ENCODE data around the gene NR5A2.

Gene NR5A2

GRCh38 chr1:200029822-200030152, 2.3 kb downstream of the NR5A2 start:
- Mint-ChIP-seq H3K4me3 (no peak overlapping the region), H3K27me3 (peaks cover 59% of the 10 kb centered on the region), H3K27ac (no peak overlapping the region), H3K4me1 (peaks cover 4% of the 10 kb centered on the region), H3K9me3 (no peaks in the 10 kb centered on the region), H3K36me3 (no peaks in the 10 kb centered on the region)
- DNase-seq: no peak
- CTCF ChIA-PET: no interaction called here

- H3K27ac Mint-ChIP-seq: no peak overlapping the region
- no peaks in the 10 kb centered on the region for H3K36me3 Mint-ChIP-seq
- no peaks in the 10 kb centered on the region for H3K9me3 Mint-ChIP-seq
- CTCF ChIA-PET: no interaction called here
- H3K4me3 Mint-ChIP-seq: no peak overlapping the region
- H3K27me3 Mint-ChIP-seq: peaks cover 51% of the 10 kb centered on the region
- DNase-seq: no peak
- peaks cover 4% of the 10 kb centered on the region for H3K4me1 Mint-ChIP-seq
These were observed 3.3 kb downstream of the NR5A2 start for GRCh38 chr1:200030791-200031190.

GRCh38 chr1:200033511-200034261, 6.2 kb downstream of the NR5A2 start:
- Mint-ChIP-seq H3K36me3 (no peaks in the 10 kb centered on the region), H3K9me3 (no peaks in the 10 kb centered on the region), H3K27me3 (peaks cover 48% of the 10 kb centered on the region), H3K4me1 (peaks cover 3% of the 10 kb centered on the region), H3K4me3 (no peak overlapping the region), H3K27ac (no peak overlapping the region)
- no peak for DNase-seq
- CTCF ChIA-PET: no interaction called here

GRCh38 chr1:200034262-200034557, 6.7 kb downstream of the NR5A2 start:
- Mint-ChIP-seq H3K27ac (no peak overlapping the region), H3K9me3 (no peaks in the 10 kb centered on the region), H3K4me3 (no peak overlapping the region), H3K36me3 (no peaks in the 10 kb centered on the region), H3K4me1 (peaks cover 2% of the 10 kb centered on the region), H3K27me3 (peaks cover 48% of the 10 kb centered on the region)
- DNase-seq: no peak
- CTCF ChIA-PET: no interaction called here

- CTCF ChIA-PET: interaction anchor here (0.6 kb wide), 1 partner anchor 212 kb away, joined by 3 read pairs; no protein-coding TSS in a partner anchor
- Mint-ChIP-seq H3K36me3 (no peaks in the 10 kb centered on the region), H3K27me3 (peaks cover 48% of the 10 kb centered on the region), H3K4me1 (peaks cover 3% of the 10 kb centered on the region), H3K4me3 (no peak overlapping the region), H3K27ac (no peak overlapping the region), H3K9me3 (no peaks in the 10 kb centered on the region)
- no peak for DNase-seq
These were observed 7.4 kb downstream of the NR5A2 start for GRCh38 chr1:200034761-200035396.

GRCh38 chr1:200035397-200035955, 8.0 kb downstream of the NR5A2 start:
- H3K4me1 Mint-ChIP-seq: peaks cover 7% of the 10 kb centered on the region
- no peaks in the 10 kb centered on the region for H3K9me3 Mint-ChIP-seq
- no peak overlapping the region for H3K4me3 Mint-ChIP-seq
- DNase-seq: no peak
- CTCF ChIA-PET: no interaction called here
- peaks cover 48% of the 10 kb centered on the region for H3K27me3 Mint-ChIP-seq
- H3K36me3 Mint-ChIP-seq: no peaks in the 10 kb centered on the region
- no peak overlapping the region for H3K27ac Mint-ChIP-seq

GRCh38 chr1:200035956-200036618, 8.6 kb downstream of the NR5A2 start:
- no peaks in the 10 kb centered on the region for H3K36me3 Mint-ChIP-seq
- peaks cover 48% of the 10 kb centered on the region for H3K27me3 Mint-ChIP-seq
- no peak overlapping the region for H3K4me3 Mint-ChIP-seq
- no peak overlapping the region for H3K27ac Mint-ChIP-seq
- H3K4me1 Mint-ChIP-seq: peaks cover 9% of the 10 kb centered on the region
- CTCF ChIA-PET: no interaction called here
- H3K9me3 Mint-ChIP-seq: no peaks in the 10 kb centered on the region
- DNase-seq: no peak

GRCh38 chr1:200036619-200037270, 9.2 kb downstream of the NR5A2 start:
- Mint-ChIP-seq H3K27ac (no peak overlapping the region), H3K36me3 (no peaks in the 10 kb centered on the region), H3K27me3 (peaks cover 48% of the 10 kb centered on the region), H3K4me1 (peaks cover 9% of the 10 kb centered on the region), H3K4me3 (no peak overlapping the region), H3K9me3 (no peaks in the 10 kb centered on the region)
- CTCF ChIA-PET: no interaction called here
- DNase-seq: no peak

GRCh38 chr1:200037501-200037900, 10.0 kb downstream of the NR5A2 start:
- no peak overlapping the region for H3K4me3 Mint-ChIP-seq
- H3K9me3 Mint-ChIP-seq: no peaks in the 10 kb centered on the region
- CTCF ChIA-PET: no interaction called here
- no peak overlapping the region for H3K27ac Mint-ChIP-seq
- DNase-seq: no peak
- H3K27me3 Mint-ChIP-seq: peaks cover 48% of the 10 kb centered on the region
- H3K36me3 Mint-ChIP-seq: no peaks in the 10 kb centered on the region
- H3K4me1 Mint-ChIP-seq: peaks cover 9% of the 10 kb centered on the region

GRCh38 chr1:200037904-200038303, 10.4 kb downstream of the NR5A2 start:
- CTCF ChIA-PET: no interaction called here
- peaks cover 52% of the 10 kb centered on the region for H3K27me3 Mint-ChIP-seq
- no peak for DNase-seq
- no peak overlapping the region for H3K4me3 Mint-ChIP-seq
- H3K36me3 Mint-ChIP-seq: no peaks in the 10 kb centered on the region
- no peak overlapping the region for H3K27ac Mint-ChIP-seq
- no peaks in the 10 kb centered on the region for H3K9me3 Mint-ChIP-seq
- peaks cover 13% of the 10 kb centered on the region for H3K4me1 Mint-ChIP-seq

- no peak for DNase-seq
- CTCF ChIA-PET: no interaction called here
- no peak overlapping the region for H3K4me3 Mint-ChIP-seq
- H3K27ac Mint-ChIP-seq: peak overlapping the region; percentile 45
- peaks cover 18% of the 10 kb centered on the region for H3K4me1 Mint-ChIP-seq
- peaks cover 58% of the 10 kb centered on the region for H3K27me3 Mint-ChIP-seq
- no peaks in the 10 kb centered on the region for H3K36me3 Mint-ChIP-seq
- no peaks in the 10 kb centered on the region for H3K9me3 Mint-ChIP-seq
These were observed 10.9 kb downstream of the NR5A2 start for GRCh38 chr1:200038325-200038980.

GRCh38 chr1:200038981-200039848, 11.7 kb downstream of the NR5A2 start:
- Mint-ChIP-seq H3K9me3 (no peaks in the 10 kb centered on the region), H3K36me3 (no peaks in the 10 kb centered on the region), H3K4me3 (peak overlapping the region; percentile 57), H3K4me1 (peaks cover 18% of the 10 kb centered on the region), H3K27me3 (peaks cover 63% of the 10 kb centered on the region), H3K27ac (peak overlapping the region; percentile 60)
- CTCF ChIA-PET: interaction anchor here (0.6 kb wide), 1 partner anchor 15 kb away, joined by 3 read pairs; no protein-coding TSS in a partner anchor
- peak; percentile 47 for DNase-seq

GRCh38 chr1:200039849-200040474, 12.5 kb downstream of the NR5A2 start:
- Mint-ChIP-seq H3K36me3 (no peaks in the 10 kb centered on the region), H3K9me3 (no peaks in the 10 kb centered on the region), H3K27ac (no peak overlapping the region), H3K4me3 (no peak overlapping the region), H3K27me3 (peaks cover 63% of the 10 kb centered on the region), H3K4me1 (peaks cover 18% of the 10 kb centered on the region)
- DNase-seq: no peak
- CTCF ChIA-PET: interaction anchor here (0.6 kb wide), 1 partner anchor 14 kb away, joined by 3 read pairs; no protein-coding TSS in a partner anchor
